Measurements from ENCODE around the gene DIABLO.

The DIABLO gene

GRCh38 chr12:122167356-122167925 is 58.4 kb downstream of the DIABLO start:
- Histone ChIP-seq H3K4me1 (ENCODE audit: insufficient read depth, low read length) (0 out of 2 replicates have a peak, but pooled peaks cover 5% of the 10 kb centered on the region), H3K4me3 (ENCODE audit: low read length) (no peak overlapping the region), H3K27me3 (ENCODE audit: insufficient read depth, low read length) (no peaks in the 10 kb centered on the region), H3K9ac (ENCODE audit: low read depth, low read length) (no peak overlapping the region), H3K36me3 (ENCODE audit: insufficient read depth, low read length) (no peaks in the 10 kb centered on the region), H3K27ac (ENCODE audit: low read depth, low read length) (no peak overlapping the region), H3K9me3 (ENCODE audit: insufficient read depth, low read depth, low read length) (no peaks in the 10 kb centered on the region)
- 96% methylated on average over 10 of the region's 10 CpGs for WGBS

- no peak overlapping the region for H3K4me3 ChIP-seq (ENCODE audit: low read length)
- H3K36me3 ChIP-seq (ENCODE audit: insufficient read depth, low read length) = no peaks in the 10 kb centered on the region
Observed at GRCh38 chr12:122166422-122167349, 59.2 kb downstream of the DIABLO start.

GRCh38 chr12:122162976-122163375 is 62.9 kb downstream of the DIABLO start:
- Histone ChIP-seq H3K36me3 (ENCODE audit: insufficient read depth, low read length) (no peaks in the 10 kb centered on the region), H3K27ac (ENCODE audit: low read depth, low read length) (no peak overlapping the region), H3K4me3 (ENCODE audit: low read length) (no peak overlapping the region), H3K9me3 (ENCODE audit: insufficient read depth, low read depth, low read length) (no peaks in the 10 kb centered on the region), H3K9ac (ENCODE audit: low read depth, low read length) (no peak overlapping the region), H3K4me1 (ENCODE audit: insufficient read depth, low read length) (0 out of 2 replicates have a peak, but pooled peaks cover 5% of the 10 kb centered on the region), H3K27me3 (ENCODE audit: insufficient read depth, low read length) (no peaks in the 10 kb centered on the region)
- 95% methylated on average over 3 of the region's 3 CpGs for WGBS

More at GRCh38 chr12:122166422-122167349, 59.2 kb downstream of the DIABLO start:
- Histone ChIP-seq H3K9me3 (ENCODE audit: insufficient read depth, low read depth, low read length) (no peaks in the 10 kb centered on the region), H3K27me3 (ENCODE audit: insufficient read depth, low read length) (no peaks in the 10 kb centered on the region), H3K4me1 (ENCODE audit: insufficient read depth, low read length) (0 out of 2 replicates have a peak, but pooled peaks cover 5% of the 10 kb centered on the region), H3K9ac (ENCODE audit: low read depth, low read length) (no peak overlapping the region), H3K27ac (ENCODE audit: low read depth, low read length) (0 out of 2 replicates have a peak overlapping the region, but pooled peaks have one; percentile 17)
- WGBS = 75% methylated on average over 22 of the region's 22 CpGs

GRCh38 chr12:122161682-122162081 is 64.2 kb downstream of the DIABLO start:
- Histone ChIP-seq H3K4me1 (ENCODE audit: insufficient read depth, low read length) (0 out of 2 replicates have a peak, but pooled peaks cover 4% of the 10 kb centered on the region), H3K9ac (ENCODE audit: low read depth, low read length) (no peak overlapping the region), H3K36me3 (ENCODE audit: insufficient read depth, low read length) (no peaks in the 10 kb centered on the region), H3K9me3 (ENCODE audit: insufficient read depth, low read depth, low read length) (no peaks in the 10 kb centered on the region), H3K4me3 (ENCODE audit: low read length) (no peak overlapping the region), H3K27me3 (ENCODE audit: insufficient read depth, low read length) (no peaks in the 10 kb centered on the region), H3K27ac (ENCODE audit: low read depth, low read length) (no peak overlapping the region)
- WGBS = 97% methylated on average over 7 of the region's 8 CpGs

GRCh38 chr12:122160761-122161160 is 65.1 kb downstream of the DIABLO start:
- Histone ChIP-seq H3K27ac (ENCODE audit: low read depth, low read length) (no peak overlapping the region), H3K4me3 (ENCODE audit: low read length) (no peak overlapping the region), H3K27me3 (ENCODE audit: insufficient read depth, low read length) (no peaks in the 10 kb centered on the region), H3K36me3 (ENCODE audit: insufficient read depth, low read length) (no peaks in the 10 kb centered on the region), H3K9ac (ENCODE audit: low read depth, low read length) (no peak overlapping the region), H3K4me1 (ENCODE audit: insufficient read depth, low read length) (no peaks in the 10 kb centered on the region), H3K9me3 (ENCODE audit: insufficient read depth, low read depth, low read length) (no peaks in the 10 kb centered on the region)
- 89% methylated on average over 10 of the region's 11 CpGs for WGBS

GRCh38 chr12:122159882-122160281 is 66.0 kb downstream of the DIABLO start:
- Histone ChIP-seq H3K36me3 (ENCODE audit: insufficient read depth, low read length) (no peaks in the 10 kb centered on the region), H3K27me3 (ENCODE audit: insufficient read depth, low read length) (no peaks in the 10 kb centered on the region), H3K9me3 (ENCODE audit: insufficient read depth, low read depth, low read length) (no peaks in the 10 kb centered on the region), H3K4me1 (ENCODE audit: insufficient read depth, low read length) (no peaks in the 10 kb centered on the region), H3K27ac (ENCODE audit: low read depth, low read length) (no peak overlapping the region), H3K9ac (ENCODE audit: low read depth, low read length) (no peak overlapping the region), H3K4me3 (ENCODE audit: low read length) (no peak overlapping the region)
- 60% methylated on average over 4 of the region's 4 CpGs for WGBS

GRCh38 chr12:122158700-122159285 is 67.1 kb downstream of the DIABLO start:
- H3K27me3 ChIP-seq (ENCODE audit: insufficient read depth, low read length) = no peaks in the 10 kb centered on the region
- no peak overlapping the region for H3K4me3 ChIP-seq (ENCODE audit: low read length)
- H3K36me3 ChIP-seq (ENCODE audit: insufficient read depth, low read length) = no peaks in the 10 kb centered on the region
- no peaks in the 10 kb centered on the region for H3K4me1 ChIP-seq (ENCODE audit: insufficient read depth, low read length)
- H3K27ac ChIP-seq (ENCODE audit: low read depth, low read length) = no peak overlapping the region
- H3K9me3 ChIP-seq (ENCODE audit: insufficient read depth, low read depth, low read length) = no peaks in the 10 kb centered on the region
- 97% methylated on average over 7 of the region's 7 CpGs for WGBS
- H3K9ac ChIP-seq (ENCODE audit: low read depth, low read length) = no peak overlapping the region

All from HUES64 (cell line).